ENCODE data around the gene LIN54.
"Not testable (repeated sequence)": the region's sequence is repeated elsewhere in the genome, so short reads cannot be mapped to it uniquely, and the experiment has no call there.

LIN54 gene

GRCh38 chr4:83012200-83012686 is 1.6 kb upstream of the LIN54 start:
- no peak for DNase-seq (ENCODE audit: low read depth)

DNA sequence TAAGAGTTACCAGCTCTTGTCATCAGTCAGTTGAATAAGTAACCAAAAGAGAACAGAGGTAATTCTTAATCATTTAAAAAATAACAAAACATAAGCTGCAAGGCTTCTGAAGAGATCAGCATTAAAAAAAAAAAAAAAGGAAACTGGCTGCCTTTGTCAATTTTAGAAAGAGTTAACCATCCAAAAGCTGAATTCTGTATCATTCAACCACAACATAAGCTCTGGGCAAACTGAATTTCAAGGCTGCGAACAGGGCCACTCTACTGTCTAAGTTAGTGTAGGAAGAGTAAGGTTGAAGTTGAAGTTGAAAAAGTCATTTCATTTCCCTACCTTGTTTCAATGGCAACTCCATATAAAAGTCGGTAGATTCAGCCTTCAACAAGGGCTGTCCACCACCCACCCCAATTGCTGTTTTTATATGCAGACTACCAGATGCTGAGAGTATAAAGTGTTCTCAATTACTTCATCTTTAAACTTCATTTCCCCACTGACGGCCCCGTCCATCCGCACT is 1.1 kb upstream of the LIN54 start:
- DNase-seq (ENCODE audit: low read depth): no peak

DNA sequence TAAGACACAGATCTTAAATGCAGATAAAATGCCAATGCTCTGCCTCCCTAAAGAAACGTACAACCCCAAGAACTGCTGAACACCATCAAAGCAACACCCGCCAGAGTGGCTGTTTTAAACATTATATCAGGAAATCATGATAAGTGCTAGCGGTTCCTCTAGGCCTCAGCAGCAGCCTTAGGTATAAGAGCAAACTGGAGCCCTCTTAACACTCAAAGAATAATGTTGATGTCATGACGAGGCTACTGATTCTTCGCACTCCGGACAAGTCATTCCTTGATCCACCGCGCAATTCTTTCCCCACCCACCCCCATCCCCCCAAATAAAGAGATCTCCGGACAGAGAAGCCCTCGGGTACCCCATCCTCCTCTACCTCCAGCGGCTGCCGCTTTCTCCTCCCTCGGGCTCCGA is 507 bp downstream of the LIN54 start:
- DNase-seq (ENCODE audit: low read depth): no peak

GRCh38 chr4:83009529-83009928 is 1.1 kb downstream of the LIN54 start:
- DNase-seq (ENCODE audit: low read depth): no peak

GRCh38 chr4:83003044-83003791 is 7.4 kb downstream of the LIN54 start:
- not testable (repeated sequence) for DNase-seq (ENCODE audit: low read depth)

GRCh38 chr4:83002329-83002728 is 8.3 kb downstream of the LIN54 start:
- no peak for DNase-seq (ENCODE audit: low read depth)

DNA sequence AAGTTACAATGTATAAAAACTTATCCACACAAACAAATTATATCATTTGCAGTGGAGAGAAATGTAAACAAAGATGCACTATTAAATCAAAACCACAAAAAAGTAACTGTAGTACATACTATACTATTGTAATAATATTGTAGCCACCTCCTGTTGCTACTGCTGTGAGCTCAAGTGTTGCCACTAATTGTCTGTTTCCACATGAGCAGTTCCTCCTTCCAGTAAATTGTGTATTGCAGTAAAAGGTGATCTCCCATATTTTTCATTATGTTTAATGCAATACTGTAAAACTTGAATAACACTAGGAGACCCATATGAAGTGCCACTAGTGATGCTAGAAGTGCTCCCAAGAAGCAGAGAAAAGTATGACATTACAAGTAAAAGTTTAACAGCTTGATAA is 11.7 kb downstream of the LIN54 start:
- no peak for DNase-seq (ENCODE audit: low read depth)

GRCh38 chr4:82994834-82995233 is 15.8 kb downstream of the LIN54 start:
- no peak for DNase-seq (ENCODE audit: low read depth)

- DNase-seq (ENCODE audit: low read depth): no peak
Observed at GRCh38 chr4:82989575-82990429, 20.8 kb downstream of the LIN54 start.

DNA sequence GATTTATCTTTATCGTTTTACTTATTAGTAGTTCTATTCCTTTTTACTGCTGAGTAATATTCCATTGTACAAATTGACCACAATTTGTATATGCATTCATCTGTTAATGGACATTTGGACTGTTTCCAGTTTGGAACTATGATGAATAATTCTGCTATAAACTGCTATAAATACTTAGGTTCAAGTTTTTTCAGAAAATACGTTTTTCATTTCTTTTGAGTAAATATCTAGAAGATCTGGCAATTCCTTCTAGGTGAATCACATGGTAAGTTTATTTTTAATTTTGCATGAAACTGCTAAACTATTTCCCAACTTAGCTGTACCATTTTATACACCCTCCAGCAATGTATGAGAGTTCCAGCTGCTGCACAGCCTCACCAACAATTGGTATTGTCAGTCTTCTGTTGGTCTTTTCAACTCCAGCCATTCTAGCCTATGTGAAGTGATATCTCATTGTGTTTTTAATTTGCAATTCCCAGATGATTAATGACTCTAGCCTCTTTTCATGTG is 22.2 kb downstream of the LIN54 start:
- no peak for DNase-seq (ENCODE audit: low read depth)

GRCh38 chr4:82987519-82987918 is 23.1 kb downstream of the LIN54 start:
- DNase-seq (ENCODE audit: low read depth): not testable (repeated sequence)

DNA sequence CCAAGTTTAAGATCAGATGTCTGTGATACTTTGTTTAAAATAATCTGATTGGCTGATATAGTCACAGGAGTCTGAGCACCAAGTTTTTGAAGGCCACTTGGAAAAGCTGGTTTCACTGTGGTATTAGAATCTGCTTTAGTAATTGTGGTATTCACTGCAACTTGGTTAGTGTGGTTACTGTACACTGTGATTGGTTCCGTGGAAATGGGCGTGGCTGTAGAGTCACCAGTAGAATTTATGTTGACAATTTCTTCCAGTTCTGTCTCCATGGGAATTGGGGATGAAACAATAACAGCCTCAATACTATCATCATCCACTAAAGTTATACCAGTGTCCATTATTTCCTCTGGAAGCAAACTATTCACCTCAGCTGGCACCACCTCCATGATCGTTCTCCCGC is 26.2 kb downstream of the LIN54 start:
- DNase-seq (ENCODE audit: low read depth): no peak

GRCh38 chr4:82983444-82983843 is 27.2 kb downstream of the LIN54 start:
- no peak for DNase-seq (ENCODE audit: low read depth)

DNA sequence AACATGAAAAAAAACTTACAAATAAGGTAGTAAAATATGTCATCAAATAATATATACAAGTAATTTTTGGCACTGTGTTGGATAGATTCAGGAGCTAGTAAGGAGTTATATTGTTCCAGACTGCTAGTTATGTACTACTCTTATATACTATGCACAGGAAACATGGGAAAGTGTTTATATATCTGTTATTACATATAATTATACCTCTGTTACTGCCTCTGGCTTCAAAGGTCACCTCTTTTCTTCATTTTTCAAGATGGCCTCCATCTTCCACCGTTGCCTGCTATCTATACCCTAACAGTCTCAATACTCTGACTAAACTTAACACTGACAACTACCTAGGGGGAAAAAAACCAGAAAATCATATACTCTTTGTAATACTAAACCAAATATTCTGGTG is 29.5 kb downstream of the LIN54 start:
- no peak for DNase-seq (ENCODE audit: low read depth)

GRCh38 chr4:82975792-82976191 is 34.8 kb downstream of the LIN54 start:
- DNase-seq (ENCODE audit: low read depth): no peak

GRCh38 chr4:82969414-82969813 is 41.2 kb downstream of the LIN54 start:
- DNase-seq (ENCODE audit: low read depth): no peak

DNA sequence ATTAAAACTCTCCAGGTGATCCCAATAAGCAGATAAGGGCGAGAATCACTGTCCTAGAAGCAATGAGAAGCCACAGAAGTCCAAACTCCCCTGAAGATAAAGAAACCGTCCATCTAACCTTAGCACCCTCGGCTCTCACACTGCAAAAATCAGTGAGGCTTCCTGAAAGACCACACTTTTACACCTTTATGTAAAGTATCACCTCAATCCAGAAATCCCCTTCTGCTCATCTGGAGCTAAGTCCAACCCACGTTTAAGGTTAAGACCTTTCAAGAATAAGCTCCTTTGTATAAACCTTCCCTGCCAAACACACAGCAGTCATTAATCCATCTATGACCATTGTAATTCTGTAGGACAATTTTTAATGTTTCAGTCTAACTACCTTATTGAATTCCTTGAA is 41.7 kb downstream of the LIN54 start:
- no peak for DNase-seq (ENCODE audit: low read depth)

DNA sequence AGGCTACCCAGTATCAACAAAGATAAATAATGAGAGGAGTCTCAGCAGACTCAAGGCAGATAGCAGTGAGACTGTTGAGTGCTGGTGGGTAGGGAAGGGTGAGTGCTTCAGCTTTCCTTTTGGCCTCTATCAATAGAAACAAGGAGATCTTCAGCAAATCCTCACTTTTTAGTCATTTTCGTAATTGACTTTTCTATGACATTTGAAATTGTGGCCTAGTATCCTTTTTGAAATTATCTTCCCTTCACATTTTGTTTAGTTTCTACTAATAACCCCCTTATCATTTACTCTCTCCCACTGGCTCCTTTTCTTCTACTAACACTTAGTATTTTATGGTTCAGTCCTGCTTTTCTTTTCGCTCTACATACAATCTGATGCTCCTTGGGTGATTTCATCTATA is 44.9 kb downstream of the LIN54 start:
- DNase-seq (ENCODE audit: low read depth): no peak

GRCh38 chr4:82957045-82957444 is 53.6 kb downstream of the LIN54 start:
- no peak for DNase-seq (ENCODE audit: low read depth)

GRCh38 chr4:82954212-82954611 is 56.4 kb downstream of the LIN54 start:
- no peak for DNase-seq (ENCODE audit: low read depth)

GRCh38 chr4:82951196-82951595 is 59.4 kb downstream of the LIN54 start:
- DNase-seq (ENCODE audit: low read depth): no peak

- no peak for DNase-seq (ENCODE audit: low read depth)
Observed at GRCh38 chr4:82948647-82949204, 61.9 kb downstream of the LIN54 start.

DNA sequence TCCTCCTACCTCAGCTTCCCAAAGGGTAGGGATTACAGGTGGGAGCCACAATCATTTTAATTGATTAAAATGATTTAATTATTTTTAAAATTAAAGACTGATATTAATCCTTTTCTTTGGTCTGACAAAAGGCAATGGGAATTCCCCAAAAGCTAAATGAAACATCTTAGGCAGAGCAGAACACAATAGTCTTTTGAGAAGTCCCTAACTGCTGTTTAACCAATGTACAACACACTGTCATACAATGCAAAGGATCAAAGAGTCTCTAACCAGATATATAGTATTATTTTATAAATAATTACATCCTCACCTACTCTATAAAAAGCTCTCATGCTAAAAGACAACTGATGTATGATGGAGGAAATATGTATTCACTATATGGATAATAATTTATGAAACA is 63.1 kb downstream of the LIN54 start:
- DNase-seq (ENCODE audit: low read depth): no peak
